Ishikawa (cell line): Measurements from ENCODE around the gene LYSMD4.

Source experiments
- CEBPB ChIP-seq: IDR thresholded peaks from 2 replicates; pipeline ENCODE4 v1.6.1; 2012
- CREB1 ChIP-seq: IDR thresholded peaks from 2 replicates; pipeline ENCODE4 v1.6.1; 2012; ENCODE audit warnings: low read depth
- EGR1 ChIP-seq: IDR thresholded peaks from 2 replicates; pipeline ENCODE4 v1.6.1; 2012
- EP300 ChIP-seq: IDR thresholded peaks from 2 replicates; pipeline ENCODE4 v1.6.1; 2012; ENCODE audit warnings: borderline replicate concordance
- FOXM1 ChIP-seq: IDR thresholded peaks from 2 replicates; pipeline ENCODE4 v1.6.1; 2012; ENCODE audit warnings: low read depth, borderline replicate concordance
- NFIC ChIP-seq: IDR thresholded peaks from 2 replicates; pipeline ENCODE4 v1.6.1; 2012
- RAD21 ChIP-seq: IDR thresholded peaks from 2 replicates; pipeline ENCODE4 v1.6.1; 2012; ENCODE audit warnings: low read depth
- TAF1 ChIP-seq: IDR thresholded peaks from 2 replicates; pipeline ENCODE4 v1.6.1; 2012; ENCODE audit warnings: low read depth, mild to moderate bottlenecking
- TCF12 ChIP-seq: IDR thresholded peaks from 2 replicates; pipeline ENCODE4 v1.6.1; 2012; ENCODE audit warnings: low read depth
- TEAD4 ChIP-seq: IDR thresholded peaks from 2 replicates; pipeline ENCODE4 v1.6.1; 2012
- YY1 ChIP-seq: IDR thresholded peaks from 2 replicates; pipeline ENCODE4 v1.6.1; 2012; ENCODE audit warnings: low read depth
- ZBTB7A ChIP-seq: IDR thresholded peaks from 2 replicates; pipeline ENCODE4 v1.6.1; 2012; ENCODE audit warnings: low read depth
- TF ChIP-seq, protein P1 (sequence below): IDR thresholded peaks from 2 replicates; pipeline ENCODE4 v1.6.1; 2012
- TF ChIP-seq, protein P2 (sequence below): IDR thresholded peaks from 2 replicates; pipeline ENCODE4 v1.6.1; 2012; ENCODE audit warnings: low read depth, mild to moderate bottlenecking
- TF ChIP-seq, protein P3 (sequence below): IDR thresholded peaks from 2 replicates; pipeline ENCODE4 v1.6.1; 2012

LYSMD4 gene

DNA sequence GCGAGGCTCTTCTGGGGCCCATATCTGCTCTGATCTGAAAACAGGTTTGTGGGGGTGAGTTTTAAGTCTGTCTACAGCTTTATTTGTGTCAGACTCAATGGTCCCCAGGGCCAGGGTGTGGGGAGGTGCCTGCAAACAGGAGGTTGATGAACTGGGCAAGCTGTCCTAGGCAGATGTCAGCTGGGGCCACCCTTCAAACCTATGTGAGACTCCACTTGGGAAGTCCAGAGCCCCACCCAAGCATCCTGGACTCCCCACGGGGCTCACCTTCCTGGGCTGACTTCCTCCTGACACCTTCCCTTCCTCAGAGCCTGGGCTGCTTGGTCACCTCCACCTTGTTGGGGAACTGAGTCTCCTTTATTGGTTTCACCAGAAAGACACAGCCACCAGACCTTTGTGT, 8.6 kb upstream of the LYSMD4 start:
- TF ChIP-seq CREB1 (no peak), ZBTB7A (no peak), RAD21 (no peak), YY1 (no peak), CEBPB (no peak), NFIC (no peak), TEAD4 (no peak), EGR1 (no peak)
- TF ChIP-seq, protein P1, sequence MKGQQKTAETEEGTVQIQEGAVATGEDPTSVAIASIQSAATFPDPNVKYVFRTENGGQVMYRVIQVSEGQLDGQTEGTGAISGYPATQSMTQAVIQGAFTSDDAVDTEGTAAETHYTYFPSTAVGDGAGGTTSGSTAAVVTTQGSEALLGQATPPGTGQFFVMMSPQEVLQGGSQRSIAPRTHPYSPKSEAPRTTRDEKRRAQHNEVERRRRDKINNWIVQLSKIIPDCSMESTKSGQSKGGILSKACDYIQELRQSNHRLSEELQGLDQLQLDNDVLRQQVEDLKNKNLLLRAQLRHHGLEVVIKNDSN = no peak

DNA sequence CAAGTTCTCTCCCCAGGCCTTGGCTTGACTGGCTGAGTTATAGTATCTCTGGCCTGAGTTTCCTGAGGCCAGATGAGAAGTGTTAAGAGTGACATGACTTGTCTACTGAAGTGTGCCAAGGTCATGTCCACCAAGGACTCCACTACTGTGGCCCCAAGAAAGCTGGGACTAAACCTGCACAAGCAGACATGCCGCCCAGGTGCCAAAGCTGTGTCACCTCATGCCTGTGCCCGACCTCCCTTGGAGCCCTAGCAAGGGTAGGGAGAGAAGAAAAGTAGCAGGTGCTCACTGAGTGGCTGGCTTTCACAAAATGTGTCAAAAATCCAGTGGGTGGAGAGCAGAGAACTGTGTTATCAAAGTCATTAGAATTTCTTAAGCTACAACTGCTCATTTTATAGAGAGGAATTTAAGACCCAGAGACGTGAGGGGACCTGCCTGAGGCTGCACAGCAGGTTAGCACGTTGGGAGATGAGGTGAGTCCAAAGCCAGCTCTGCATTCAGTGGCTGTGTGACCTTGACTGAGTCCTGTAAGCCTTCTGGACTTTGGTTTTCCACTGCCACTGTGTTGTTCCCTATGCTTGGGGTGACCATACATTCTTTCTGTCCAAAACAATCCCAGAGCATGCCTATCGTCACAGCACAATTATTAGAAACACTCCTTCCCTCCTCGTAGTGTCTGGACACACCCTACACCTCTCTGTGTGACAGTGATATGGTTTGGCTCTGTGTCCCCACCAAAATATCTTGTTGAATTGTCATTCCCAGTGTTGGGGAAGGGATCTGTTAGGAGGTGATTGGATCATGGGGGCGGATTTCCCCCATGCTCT, 5.0 kb upstream of the LYSMD4 start:
- no peak for TF ChIP-seq ZBTB7A
- TF ChIP-seq NFIC = no peak
- TF ChIP-seq EGR1 = no peak

DNA sequence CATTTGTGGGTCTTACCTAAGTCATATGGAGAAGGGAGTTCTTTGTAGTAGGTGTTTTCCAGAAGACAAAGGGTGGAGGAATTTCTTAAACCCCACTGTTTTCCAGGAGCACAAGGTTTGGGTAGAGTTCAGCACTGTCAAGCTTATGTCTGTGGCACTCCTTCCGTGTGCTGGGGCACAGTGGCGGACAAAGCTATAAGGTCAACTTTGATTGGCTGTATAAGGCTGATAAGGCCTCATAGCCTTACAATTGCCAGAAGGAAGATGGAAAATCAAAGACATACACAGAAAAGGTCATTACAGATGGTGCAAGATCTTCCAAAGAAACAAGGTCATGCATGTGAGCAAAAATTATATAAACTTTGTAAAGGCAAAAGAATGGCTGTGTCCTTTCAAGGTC, 3.5 kb upstream of the LYSMD4 start:
- TF ChIP-seq ZBTB7A (no peak), FOXM1 (no peak), TAF1 (no peak), CEBPB (no peak), NFIC (no peak), EGR1 (no peak)
- TF ChIP-seq, protein P2, sequence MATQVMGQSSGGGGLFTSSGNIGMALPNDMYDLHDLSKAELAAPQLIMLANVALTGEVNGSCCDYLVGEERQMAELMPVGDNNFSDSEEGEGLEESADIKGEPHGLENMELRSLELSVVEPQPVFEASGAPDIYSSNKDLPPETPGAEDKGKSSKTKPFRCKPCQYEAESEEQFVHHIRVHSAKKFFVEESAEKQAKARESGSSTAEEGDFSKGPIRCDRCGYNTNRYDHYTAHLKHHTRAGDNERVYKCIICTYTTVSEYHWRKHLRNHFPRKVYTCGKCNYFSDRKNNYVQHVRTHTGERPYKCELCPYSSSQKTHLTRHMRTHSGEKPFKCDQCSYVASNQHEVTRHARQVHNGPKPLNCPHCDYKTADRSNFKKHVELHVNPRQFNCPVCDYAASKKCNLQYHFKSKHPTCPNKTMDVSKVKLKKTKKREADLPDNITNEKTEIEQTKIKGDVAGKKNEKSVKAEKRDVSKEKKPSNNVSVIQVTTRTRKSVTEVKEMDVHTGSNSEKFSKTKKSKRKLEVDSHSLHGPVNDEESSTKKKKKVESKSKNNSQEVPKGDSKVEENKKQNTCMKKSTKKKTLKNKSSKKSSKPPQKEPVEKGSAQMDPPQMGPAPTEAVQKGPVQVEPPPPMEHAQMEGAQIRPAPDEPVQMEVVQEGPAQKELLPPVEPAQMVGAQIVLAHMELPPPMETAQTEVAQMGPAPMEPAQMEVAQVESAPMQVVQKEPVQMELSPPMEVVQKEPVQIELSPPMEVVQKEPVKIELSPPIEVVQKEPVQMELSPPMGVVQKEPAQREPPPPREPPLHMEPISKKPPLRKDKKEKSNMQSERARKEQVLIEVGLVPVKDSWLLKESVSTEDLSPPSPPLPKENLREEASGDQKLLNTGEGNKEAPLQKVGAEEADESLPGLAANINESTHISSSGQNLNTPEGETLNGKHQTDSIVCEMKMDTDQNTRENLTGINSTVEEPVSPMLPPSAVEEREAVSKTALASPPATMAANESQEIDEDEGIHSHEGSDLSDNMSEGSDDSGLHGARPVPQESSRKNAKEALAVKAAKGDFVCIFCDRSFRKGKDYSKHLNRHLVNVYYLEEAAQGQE = no peak
- TF ChIP-seq, protein P1 = no peak
- TF ChIP-seq, protein P3, sequence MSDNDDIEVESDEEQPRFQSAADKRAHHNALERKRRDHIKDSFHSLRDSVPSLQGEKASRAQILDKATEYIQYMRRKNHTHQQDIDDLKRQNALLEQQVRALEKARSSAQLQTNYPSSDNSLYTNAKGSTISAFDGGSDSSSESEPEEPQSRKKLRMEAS = no peak

DNA sequence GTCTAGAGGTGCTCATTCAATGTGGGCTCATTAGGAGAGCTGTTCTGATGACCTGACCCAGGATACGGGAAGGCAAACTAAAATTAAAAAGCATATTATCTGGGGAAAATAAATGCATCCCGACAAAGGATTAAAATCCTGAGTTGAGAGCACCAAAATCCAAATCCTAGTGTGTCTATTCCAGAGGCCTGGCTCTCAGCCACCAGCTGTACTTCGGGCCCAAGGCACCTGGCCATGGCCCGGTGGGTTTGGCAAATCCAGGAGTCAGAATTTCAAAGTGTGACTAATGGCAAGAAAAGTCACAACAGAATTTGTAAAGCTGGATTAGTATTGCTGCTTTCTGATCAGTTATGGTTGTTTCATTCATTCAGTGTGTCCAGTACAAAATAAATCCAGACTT, 2.6 kb upstream of the LYSMD4 start:
- no peak for TF ChIP-seq EP300
- TF ChIP-seq CEBPB = no peak
- no peak for TF ChIP-seq RAD21
- TF ChIP-seq ZBTB7A = no peak
- no peak for TF ChIP-seq FOXM1
- TF ChIP-seq TEAD4 = no peak
- TF ChIP-seq TCF12 = no peak
- no peak for TF ChIP-seq TAF1
- TF ChIP-seq EGR1 = no peak
- TF ChIP-seq YY1 = no peak
- TF ChIP-seq, protein P2 = no peak
- TF ChIP-seq, protein P1 = no peak

DNA sequence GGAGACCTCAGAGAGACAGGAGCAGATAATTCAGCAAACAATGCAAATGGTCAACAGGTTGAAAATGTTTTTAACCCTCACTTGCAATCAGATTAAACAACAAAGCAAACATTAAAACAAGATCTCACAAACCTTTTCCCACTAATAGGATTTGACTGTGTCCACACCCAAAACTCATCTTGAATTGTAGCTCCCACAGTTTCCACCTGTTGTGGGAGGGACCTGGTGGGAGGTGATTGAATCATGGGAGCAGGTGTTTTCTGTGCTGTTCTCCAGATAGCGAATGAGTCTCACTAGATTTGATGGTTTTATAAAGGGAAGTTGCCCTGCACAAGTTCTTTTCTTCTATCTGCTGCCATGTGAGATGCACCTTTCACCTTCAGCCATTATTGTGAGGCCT, 1.3 kb upstream of the LYSMD4 start:
- no peak for TF ChIP-seq NFIC
- no peak for TF ChIP-seq RAD21
- TF ChIP-seq CEBPB = no peak

DNA sequence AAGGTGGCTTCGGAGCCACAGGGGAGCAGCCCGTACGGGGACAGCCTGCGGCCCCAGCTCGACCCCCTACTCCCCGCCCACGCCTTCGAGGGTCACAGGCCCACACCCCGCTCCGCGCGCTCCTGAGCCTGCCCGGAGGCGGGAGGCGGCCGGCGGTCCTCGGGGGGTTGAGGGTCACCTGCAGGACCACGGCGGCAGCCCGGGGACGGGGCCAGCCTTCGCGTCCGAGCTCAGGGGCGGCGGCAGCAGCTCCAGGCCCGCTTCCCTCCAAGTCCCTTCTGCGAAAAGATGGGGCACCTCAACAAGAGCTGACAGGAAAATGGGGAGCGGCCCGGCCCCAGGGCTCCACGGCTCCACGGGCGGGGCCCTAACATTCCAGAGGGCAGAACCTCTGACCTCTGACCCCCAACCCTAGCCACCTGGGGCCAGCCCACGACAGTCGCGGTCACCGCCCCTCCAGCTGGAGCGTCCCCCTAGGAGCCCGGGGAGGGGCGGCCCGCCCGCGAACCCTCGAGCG, 428 bp downstream of the LYSMD4 start:
- TF ChIP-seq CREB1 = no peak
- TF ChIP-seq CEBPB = no peak
- TF ChIP-seq TCF12 = peak; percentile 17; the same call in 1 of the 2 replicates
- peak; percentile 2; the same call in 1 of the 2 replicates for TF ChIP-seq EGR1
- no peak for TF ChIP-seq YY1
